ENCODE measurements around the gene R3HDML. TPM values are rescaled to one million over a fixed set of nuclear protein-coding genes. Genes with fewer than 3 reads are reported as not detected.
"Not testable (repeated sequence)": the region's sequence is repeated elsewhere in the genome, so short reads cannot be mapped to it uniquely, and the experiment has no call there.

Gene R3HDML
- total RNA-seq, 1 experiment from 2014 or later, result not detected

GRCh38 chr20:44326391-44327159, 10.3 kb upstream of the R3HDML start:
- no peak for DNase-seq (ENCODE audit: extremely low read depth, low read depth)

- not testable (repeated sequence) for DNase-seq (ENCODE audit: extremely low read depth, low read depth)
Measured at GRCh38 chr20:44327748-44328147, 9.1 kb upstream of the R3HDML start.

- no peak for DNase-seq (ENCODE audit: extremely low read depth, low read depth)
Measured at GRCh38 chr20:44328428-44328827, 8.4 kb upstream of the R3HDML start.

- no peak for DNase-seq (ENCODE audit: extremely low read depth, low read depth)
Measured at GRCh38 chr20:44331201-44331600, 5.6 kb upstream of the R3HDML start.

GRCh38 chr20:44334306-44334705, 2.5 kb upstream of the R3HDML start:
- no peak for DNase-seq (ENCODE audit: extremely low read depth, low read depth)

- DNase-seq (ENCODE audit: extremely low read depth, low read depth), result no peak
Measured at GRCh38 chr20:44334709-44335108, 2.1 kb upstream of the R3HDML start.

- DNase-seq (ENCODE audit: extremely low read depth, low read depth), result no peak
Measured at GRCh38 chr20:44335675-44336074, 1.2 kb upstream of the R3HDML start.

GRCh38 chr20:44336086-44336485, 757 bp upstream of the R3HDML start:
- DNase-seq (ENCODE audit: extremely low read depth, low read depth), result no peak

GRCh38 chr20:44342248-44342647, 5.4 kb downstream of the R3HDML start:
- no peak for DNase-seq (ENCODE audit: extremely low read depth, low read depth)

GRCh38 chr20:44343162-44343675, 6.4 kb downstream of the R3HDML start:
- DNase-seq (ENCODE audit: extremely low read depth, low read depth), result no peak

- DNase-seq (ENCODE audit: extremely low read depth, low read depth), result no peak
Measured at GRCh38 chr20:44344723-44345122, 7.9 kb downstream of the R3HDML start.

- no peak for DNase-seq (ENCODE audit: extremely low read depth, low read depth)
Measured at GRCh38 chr20:44345147-44345546, 8.3 kb downstream of the R3HDML start.

GRCh38 chr20:44345941-44346340, 9.1 kb downstream of the R3HDML start:
- not testable (repeated sequence) for DNase-seq (ENCODE audit: extremely low read depth, low read depth)

- no peak for DNase-seq (ENCODE audit: extremely low read depth, low read depth)
Measured at GRCh38 chr20:44348168-44348659, 11.4 kb downstream of the R3HDML start.

GRCh38 chr20:44349349-44349748, 12.5 kb downstream of the R3HDML start:
- no peak for DNase-seq (ENCODE audit: extremely low read depth, low read depth)

- DNase-seq (ENCODE audit: extremely low read depth, low read depth), result no peak
Measured at GRCh38 chr20:44350567-44350966, 13.7 kb downstream of the R3HDML start.

- DNase-seq (ENCODE audit: extremely low read depth, low read depth), result no peak
Measured at GRCh38 chr20:44354979-44355497, 18.2 kb downstream of the R3HDML start.

- DNase-seq (ENCODE audit: extremely low read depth, low read depth), result no peak
Measured at GRCh38 chr20:44355498-44356352, 18.9 kb downstream of the R3HDML start, which contains the start of gene HNF4A. HNF4A (plus strand) TSS chr20:44355699; CDS start chr20:44355805, 106 bp downstream.

GRCh38 chr20:44356353-44356723, 19.5 kb downstream of the R3HDML start:
- DNase-seq (ENCODE audit: extremely low read depth, low read depth), result no peak

- no peak for DNase-seq (ENCODE audit: extremely low read depth, low read depth)
Measured at GRCh38 chr20:44357020-44357419, 20.2 kb downstream of the R3HDML start.

GRCh38 chr20:44357555-44358125, 20.8 kb downstream of the R3HDML start:
- no peak for DNase-seq (ENCODE audit: extremely low read depth, low read depth)

Measured in NCI-H460 (cell line).